ENCODE measurements around the gene C9orf153. TPM values are rescaled to one million over a fixed set of nuclear protein-coding genes. Genes with fewer than 3 reads are reported as not detected.

Gene C9orf153
- total and polyA plus RNA-seq, 2 of the 13 experiments (the other 11 are each of a cell fraction or from before 2014, with no cell fraction given), result 0.17 to 0.44 TPM

DNA sequence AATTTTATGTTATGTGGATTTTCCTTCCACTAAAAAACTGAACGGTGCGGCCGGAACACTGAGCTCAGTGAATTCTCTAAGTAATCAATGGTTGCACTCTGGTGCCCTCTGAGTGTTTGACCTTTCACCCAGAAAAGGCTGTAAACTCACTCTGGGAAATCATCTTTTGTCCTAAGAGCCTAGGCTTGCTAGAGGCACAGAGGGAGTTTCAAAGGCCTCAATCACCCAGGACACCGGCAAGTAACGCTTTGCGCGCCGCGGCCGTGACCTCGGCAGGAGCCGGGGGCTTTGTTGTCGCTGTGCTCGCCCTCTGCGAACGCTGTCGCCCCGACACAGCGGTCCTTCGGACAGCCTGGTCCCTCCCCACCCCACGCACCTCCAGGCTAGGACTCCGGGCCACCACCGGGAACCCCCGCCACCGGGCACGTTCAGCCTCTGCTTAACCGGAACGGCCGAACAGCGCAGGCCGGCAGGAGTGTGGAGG lies 22.2 kb upstream of the C9orf153 start (continued):
- TF ChIP-seq ZNF34 (CRISPR knock-in tag; IDR thresholded peaks at IDR 0.05; ENCODE audit: borderline replicate concordance) (no peak), HOXA3 (CRISPR knock-in tag; IDR thresholded peaks at IDR 0.05) (no peak), ZNF891 (CRISPR knock-in tag; IDR thresholded peaks at IDR 0.05) (peak; percentile 66; the same call in 1 of the 2 replicates), ZNF333 (CRISPR knock-in tag; IDR thresholded peaks at IDR 0.05; ENCODE audit: borderline replicate concordance) (no peak; the same call in 1 of the 2 replicates), PHF8 (CRISPR knock-in tag; IDR thresholded peaks at IDR 0.05) (peak; percentile 83; the same call in 1 of the 2 replicates), U2AF1 (optimal IDR thresholded peaks at IDR 0.05; ENCODE audit: low read depth, low read length) (peak; percentile 30), SRSF4 (IDR thresholded peaks at IDR 0.05; ENCODE audit: low read depth, low read length, poor library complexity, severe bottlenecking) (no peak), CENPT (CRISPR knock-in tag; IDR thresholded peaks at IDR 0.05; ENCODE audit: low read depth) (no peak), ZNF224 (CRISPR knock-in tag; IDR thresholded peaks at IDR 0.05) (no peak), DR1 (CRISPR knock-in tag; IDR thresholded peaks at IDR 0.05) (no peak), ADNP (CRISPR knock-in tag; IDR thresholded peaks at IDR 0.05) (no peak)
- TF ChIP-seq, protein P1, sequence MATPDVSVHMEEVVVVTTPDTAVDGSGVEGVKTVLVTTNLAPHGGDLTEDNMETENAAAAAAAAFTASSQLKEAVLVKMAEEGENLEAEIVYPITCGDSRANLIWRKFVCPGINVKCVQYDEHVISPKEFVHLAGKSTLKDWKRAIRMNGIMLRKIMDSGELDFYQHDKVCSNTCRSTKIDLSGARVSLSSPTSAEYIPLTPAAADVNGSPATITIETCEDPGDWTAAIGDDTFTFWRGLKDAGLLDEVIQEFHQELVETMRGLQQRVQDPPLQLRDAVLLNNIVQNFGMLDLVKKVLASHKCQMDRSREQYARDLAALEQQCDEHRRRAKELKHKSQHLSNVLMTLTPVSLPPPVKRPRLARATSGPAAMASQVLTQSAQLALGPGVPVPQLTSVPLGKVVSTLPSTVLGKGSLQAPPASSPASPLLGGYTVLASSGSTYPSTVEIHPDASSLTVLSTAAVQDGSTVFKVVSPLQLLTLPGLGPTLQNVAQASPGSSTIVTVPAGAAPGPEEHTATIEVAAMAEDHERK (CRISPR knock-in tag; IDR thresholded peaks at IDR 0.05; ENCODE audit: low read depth), result no peak
- TF ChIP-seq, protein P2, sequence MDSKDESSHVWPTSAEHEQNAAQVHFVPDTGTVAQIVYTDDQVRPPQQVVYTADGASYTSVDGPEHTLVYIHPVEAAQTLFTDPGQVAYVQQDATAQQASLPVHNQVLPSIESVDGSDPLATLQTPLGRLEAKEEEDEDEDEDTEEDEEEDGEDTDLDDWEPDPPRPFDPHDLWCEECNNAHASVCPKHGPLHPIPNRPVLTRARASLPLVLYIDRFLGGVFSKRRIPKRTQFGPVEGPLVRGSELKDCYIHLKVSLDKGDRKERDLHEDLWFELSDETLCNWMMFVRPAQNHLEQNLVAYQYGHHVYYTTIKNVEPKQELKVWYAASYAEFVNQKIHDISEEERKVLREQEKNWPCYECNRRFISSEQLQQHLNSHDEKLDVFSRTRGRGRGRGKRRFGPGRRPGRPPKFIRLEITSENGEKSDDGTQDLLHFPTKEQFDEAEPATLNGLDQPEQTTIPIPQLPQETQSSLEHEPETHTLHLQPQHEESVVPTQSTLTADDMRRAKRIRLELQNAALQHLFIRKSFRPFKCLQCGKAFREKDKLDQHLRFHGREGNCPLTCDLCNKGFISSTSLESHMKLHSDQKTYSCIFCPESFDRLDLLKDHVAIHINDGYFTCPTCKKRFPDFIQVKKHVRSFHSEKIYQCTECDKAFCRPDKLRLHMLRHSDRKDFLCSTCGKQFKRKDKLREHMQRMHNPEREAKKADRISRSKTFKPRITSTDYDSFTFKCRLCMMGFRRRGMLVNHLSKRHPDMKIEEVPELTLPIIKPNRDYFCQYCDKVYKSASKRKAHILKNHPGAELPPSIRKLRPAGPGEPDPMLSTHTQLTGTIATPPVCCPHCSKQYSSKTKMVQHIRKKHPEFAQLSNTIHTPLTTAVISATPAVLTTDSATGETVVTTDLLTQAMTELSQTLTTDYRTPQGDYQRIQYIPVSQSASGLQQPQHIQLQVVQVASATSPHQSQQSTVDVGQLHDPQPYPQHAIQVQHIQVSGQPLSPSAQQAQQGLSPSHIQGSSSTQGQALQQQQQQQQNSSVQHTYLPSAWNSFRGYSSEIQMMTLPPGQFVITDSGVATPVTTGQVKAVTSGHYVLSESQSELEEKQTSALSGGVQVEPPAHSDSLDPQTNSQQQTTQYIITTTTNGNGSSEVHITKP (CRISPR knock-in tag; IDR thresholded peaks at IDR 0.05; ENCODE audit: low read depth), result 0 out of 2 replicates have a peak, but pooled peaks have one; percentile 11
- TF ChIP-seq, protein P3, sequence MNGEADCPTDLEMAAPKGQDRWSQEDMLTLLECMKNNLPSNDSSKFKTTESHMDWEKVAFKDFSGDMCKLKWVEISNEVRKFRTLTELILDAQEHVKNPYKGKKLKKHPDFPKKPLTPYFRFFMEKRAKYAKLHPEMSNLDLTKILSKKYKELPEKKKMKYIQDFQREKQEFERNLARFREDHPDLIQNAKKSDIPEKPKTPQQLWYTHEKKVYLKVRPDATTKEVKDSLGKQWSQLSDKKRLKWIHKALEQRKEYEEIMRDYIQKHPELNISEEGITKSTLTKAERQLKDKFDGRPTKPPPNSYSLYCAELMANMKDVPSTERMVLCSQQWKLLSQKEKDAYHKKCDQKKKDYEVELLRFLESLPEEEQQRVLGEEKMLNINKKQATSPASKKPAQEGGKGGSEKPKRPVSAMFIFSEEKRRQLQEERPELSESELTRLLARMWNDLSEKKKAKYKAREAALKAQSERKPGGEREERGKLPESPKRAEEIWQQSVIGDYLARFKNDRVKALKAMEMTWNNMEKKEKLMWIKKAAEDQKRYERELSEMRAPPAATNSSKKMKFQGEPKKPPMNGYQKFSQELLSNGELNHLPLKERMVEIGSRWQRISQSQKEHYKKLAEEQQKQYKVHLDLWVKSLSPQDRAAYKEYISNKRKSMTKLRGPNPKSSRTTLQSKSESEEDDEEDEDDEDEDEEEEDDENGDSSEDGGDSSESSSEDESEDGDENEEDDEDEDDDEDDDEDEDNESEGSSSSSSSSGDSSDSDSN (CRISPR knock-in tag; IDR thresholded peaks at IDR 0.05), result peak; percentile 94
- TF ChIP-seq, protein P4, sequence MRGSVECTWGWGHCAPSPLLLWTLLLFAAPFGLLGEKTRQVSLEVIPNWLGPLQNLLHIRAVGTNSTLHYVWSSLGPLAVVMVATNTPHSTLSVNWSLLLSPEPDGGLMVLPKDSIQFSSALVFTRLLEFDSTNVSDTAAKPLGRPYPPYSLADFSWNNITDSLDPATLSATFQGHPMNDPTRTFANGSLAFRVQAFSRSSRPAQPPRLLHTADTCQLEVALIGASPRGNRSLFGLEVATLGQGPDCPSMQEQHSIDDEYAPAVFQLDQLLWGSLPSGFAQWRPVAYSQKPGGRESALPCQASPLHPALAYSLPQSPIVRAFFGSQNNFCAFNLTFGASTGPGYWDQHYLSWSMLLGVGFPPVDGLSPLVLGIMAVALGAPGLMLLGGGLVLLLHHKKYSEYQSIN (CRISPR knock-in tag; IDR thresholded peaks at IDR 0.05; ENCODE audit: borderline replicate concordance), result 0 out of 2 replicates have a peak, but pooled peaks have one; percentile 17
